Sigmoid colon (tissue), 7 donors: ENCODE results near the gene HNRNPC. TPM values are rescaled to one million over a fixed set of nuclear protein-coding genes. Genes with fewer than 3 reads are reported as not detected.
"Not testable (repeated sequence)": the region's sequence is repeated elsewhere in the genome, so short reads cannot be mapped to it uniquely, and the experiment has no call there.

Experiments used
- DNase-seq: peaks from one replicate; pipeline ENCODE4 v3.0.0-alpha.2; 2019
- H3K27ac ChIP-seq, 4 donors: fragments of 200-600 bp; sonication (generic); one replicate each; pipeline ENCODE4 v1.5.1; 2016 to 2019; ENCODE audit warnings: mild to moderate bottlenecking in 1 of 4
- H3K27me3 ChIP-seq, 3 donors: fragments of 200-600 bp; sonication (generic); one replicate each; pipeline ENCODE4 v1.5.1; 2019; ENCODE audit warnings: mild to moderate bottlenecking in 1 of 3
- H3K36me3 ChIP-seq, 4 donors: fragments of 200-600 bp; sonication (generic); one replicate each; pipeline ENCODE4 v1.5.1; 2016 to 2019
- H3K4me1 ChIP-seq, 4 donors: fragments of 200-600 bp; sonication (generic); one replicate each; pipeline ENCODE4 v1.5.1; 2017 to 2019
- H3K4me3 ChIP-seq, 4 donors: fragments of 200-600 bp; sonication (generic); one replicate each; pipeline ENCODE4 v1.5.1; 2017 to 2019; ENCODE audit warnings: mild to moderate bottlenecking in 2 of 4, moderate library complexity in 1 of 4
- H3K9me3 ChIP-seq, 4 donors: fragments of 200-600 bp in 3 of 4; sonication (generic) in 3 of 4; one replicate each; pipeline versions ENCODE4 v1.5.1 to v1.6.1; 2013 to 2019
- CTCF ChIP-seq, 4 experiments: fragments of 450-650 bp in 3 of 4; fragments of 200-600 bp in 1 of 4; IDR thresholded peaks; one replicate each; pipeline ENCODE4 v1.5.1; 2016 to 2019; ENCODE audit warnings: antibody characterized with exemption in 4 of 4, mild to moderate bottlenecking in 3 of 4, moderate library complexity in 2 of 4
- EP300 ChIP-seq, 4 donors: sonication (generic); formaldehyde crosslinking; IDR thresholded peaks; one replicate each; pipeline ENCODE4 v1.6.1; 2017; ENCODE audit warnings: antibody characterized with exemption in 4 of 4
- POLR2A ChIP-seq, 2 donors: fragments of 450-650 bp; IDR thresholded peaks; one replicate each; pipeline ENCODE4 v1.6.1; 2016; ENCODE audit warnings: antibody characterized with exemption in 2 of 2, mild to moderate bottlenecking in 2 of 2, moderate library complexity in 2 of 2
- POLR2AphosphoS5 ChIP-seq, 4 donors: sonication (generic); formaldehyde crosslinking; IDR thresholded peaks; one replicate each; pipeline ENCODE4 v1.6.1; 2017; ENCODE audit warnings: antibody characterized with exemption in 4 of 4
- WGBS, 2 donors: extraction: QIAGEN DNeasy Blood & Tissue Kit; methylation state at CpG; one replicate each; pipeline ENCODE4 v1.1.7; 2013; 5-methylcytosine and 5-hydroxymethylcytosine counted together
- intact Hi-C: fragments of 100-400 bp; cut with DNase I; formaldehyde crosslinking; loops from one replicate; pipeline ENCODE4 v1.15.1; 2023
- polyA plus RNA-seq, 3 donors: library from polyadenylated mRNA; stranded (reverse); fragments of 200-250 nt; gene quantifications; one replicate each; pipeline ENCODE4 v1.2.3, GENCODE V29; 2013
- total RNA-seq, 4 donors: library from RNA; depleted of rRNA; stranded (reverse); fragments of >200 nt; gene quantifications; one replicate each; pipeline ENCODE4 v1.1.0, GENCODE V29; 2016
- donor health status: healthy with polysubstance abuse.
- donor health status: Bipolar disorder and iron deficiency.
- donor health status: healthy.

Gene HNRNPC
- total and polyA plus RNA-seq, 7 donors, result 365 to 645 (median 419) TPM

- H3K4me3 ChIP-seq, result no peak overlapping the region
- DNase-seq, result no peak
- TF ChIP-seq CTCF (IDR thresholded peaks at IDR 0.05) (no peak), EP300 (IDR thresholded peaks at IDR 0.05) (no peak), POLR2A (IDR thresholded peaks at IDR 0.05) (no peak), POLR2AphosphoS5 (IDR thresholded peaks at IDR 0.05) (no peak)
- WGBS, 2 donors, result 78 to 86% methylated on average over 4 of the region's 4 CpGs
- no peak overlapping the region for H3K27ac ChIP-seq
- H3K27me3 ChIP-seq, result no peaks in the 10 kb centered on the region
- H3K4me1 ChIP-seq, result no peaks in the 10 kb centered on the region
- no peaks in the 10 kb centered on the region for H3K9me3 ChIP-seq
- H3K36me3 ChIP-seq, result no peaks in the 10 kb centered on the region
- intact Hi-C loops, result no loop called here
These were observed 99.7 kb downstream of the HNRNPC start for GRCh38 chr14:21169573-21169972.

- intact Hi-C loops, result no loop called here
- no peaks in the 10 kb centered on the region for H3K27me3 ChIP-seq
- no peak overlapping the region for H3K27ac ChIP-seq
- TF ChIP-seq POLR2AphosphoS5 (IDR thresholded peaks at IDR 0.05), result no peak
- TF ChIP-seq CTCF (IDR thresholded peaks at IDR 0.05), result no peak
- TF ChIP-seq POLR2A (IDR thresholded peaks at IDR 0.05), result no peak
- TF ChIP-seq EP300 (IDR thresholded peaks at IDR 0.05), result no peak
- no peaks in the 10 kb centered on the region for H3K4me1 ChIP-seq
- DNase-seq, result no peak
- H3K4me3 ChIP-seq, result no peak overlapping the region
- H3K36me3 ChIP-seq, result no peaks in the 10 kb centered on the region
- WGBS, 2 donors, result 86 to 87% methylated on average over 8 of the region's 8 CpGs
- H3K9me3 ChIP-seq, result no peaks in the 10 kb centered on the region
These were observed 101.2 kb downstream of the HNRNPC start for GRCh38 chr14:21168055-21168454.

GRCh38 chr14:21165670-21166069 is 103.6 kb downstream of the HNRNPC start:
- intact Hi-C loops, H3K9me3 ChIP-seq, H3K27ac ChIP-seq, H3K36me3 ChIP-seq, H3K27me3 ChIP-seq, H3K4me3 ChIP-seq, H3K4me1 ChIP-seq, DNase-seq: not testable (repeated sequence)
- WGBS, 2 donors, result 59 to 76% methylated on average over 1 of the region's 1 CpG

- H3K9me3 ChIP-seq, DNase-seq, intact Hi-C loops, H3K27ac ChIP-seq, H3K27me3 ChIP-seq, H3K4me3 ChIP-seq, H3K36me3 ChIP-seq, H3K4me1 ChIP-seq: not testable (repeated sequence)
- WGBS, 2 donors, result 58 to 66% methylated on average over 7 of the region's 7 CpGs
These were observed 104.1 kb downstream of the HNRNPC start for GRCh38 chr14:21165002-21165605.

GRCh38 chr14:21163871-21164291 is 105.4 kb downstream of the HNRNPC start:
- intact Hi-C loops, result no loop called here

More at GRCh38 chr14:21163871-21164291, 105.4 kb downstream of the HNRNPC start:
- no peaks in the 10 kb centered on the region for H3K4me1 ChIP-seq
- no peak overlapping the region for H3K4me3 ChIP-seq
- H3K27me3 ChIP-seq, result no peaks in the 10 kb centered on the region
- H3K36me3 ChIP-seq, result no peaks in the 10 kb centered on the region
- DNase-seq, result no peak
- WGBS, 2 donors, result 60 to 63% methylated on average over 4 of the region's 4 CpGs
- TF ChIP-seq POLR2AphosphoS5 (IDR thresholded peaks at IDR 0.05) (no peak), POLR2A (IDR thresholded peaks at IDR 0.05) (no peak), CTCF (IDR thresholded peaks at IDR 0.05) (no peak), EP300 (IDR thresholded peaks at IDR 0.05) (no peak)
- H3K27ac ChIP-seq, result no peak overlapping the region
- no peaks in the 10 kb centered on the region for H3K9me3 ChIP-seq
